NCI-H526 treated with DMSO at 0.1 percent for 48 hours (cell line): ENCODE data around the gene ARHGAP10.
A peak's percentile ranks its signal among the peaks of the same experiment; 100 is the strongest.
"Not testable (repeated sequence)": the region's sequence is repeated elsewhere in the genome, so short reads cannot be mapped to it uniquely, and the experiment has no call there.

Experiments
- DNase-seq: peaks from one replicate; lab custom pipeline; 2025; lab: John Stamatoyannopoulos, UW

The ARHGAP10 gene

DNA sequence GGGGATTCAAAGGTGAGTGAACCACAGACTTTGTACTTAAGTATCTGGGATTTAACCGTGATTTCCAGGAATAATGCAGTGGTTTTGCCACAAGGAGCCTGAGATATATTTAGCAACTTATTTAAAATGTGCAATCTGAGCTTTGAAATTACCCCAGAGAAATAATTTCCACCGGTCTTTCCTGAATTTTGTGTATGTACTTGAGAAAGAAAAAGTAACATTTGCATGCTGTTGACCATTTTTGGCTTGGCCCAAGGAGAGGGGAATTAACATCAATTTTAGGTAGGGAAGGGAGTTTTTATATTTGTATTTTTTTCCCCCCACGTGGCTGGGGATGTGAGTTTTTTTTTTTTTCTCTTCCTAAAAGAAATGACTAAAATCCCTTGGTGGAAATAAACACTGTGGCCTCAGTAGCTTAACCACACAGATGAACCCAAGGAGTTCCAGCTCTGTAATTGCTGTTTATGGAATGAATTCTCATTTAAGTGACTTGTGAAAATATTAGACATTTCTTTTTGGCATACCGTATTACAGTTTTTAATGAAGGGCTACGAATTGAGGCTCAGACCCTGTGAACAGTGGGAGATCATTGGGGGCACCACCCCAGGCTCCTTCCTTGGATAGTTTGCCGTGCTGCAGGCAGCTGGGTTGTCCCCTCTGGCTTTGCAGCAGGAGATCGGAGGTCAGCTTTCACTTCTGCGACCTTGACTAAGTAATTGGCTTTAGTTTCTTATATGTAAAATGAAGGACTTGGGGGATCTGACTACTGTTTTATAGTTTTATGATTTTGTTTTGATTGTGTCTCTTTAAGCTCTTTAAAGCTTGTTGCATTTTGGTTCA is 116.1 kb downstream of the ARHGAP10 start:
- no peak for DNase-seq

DNA sequence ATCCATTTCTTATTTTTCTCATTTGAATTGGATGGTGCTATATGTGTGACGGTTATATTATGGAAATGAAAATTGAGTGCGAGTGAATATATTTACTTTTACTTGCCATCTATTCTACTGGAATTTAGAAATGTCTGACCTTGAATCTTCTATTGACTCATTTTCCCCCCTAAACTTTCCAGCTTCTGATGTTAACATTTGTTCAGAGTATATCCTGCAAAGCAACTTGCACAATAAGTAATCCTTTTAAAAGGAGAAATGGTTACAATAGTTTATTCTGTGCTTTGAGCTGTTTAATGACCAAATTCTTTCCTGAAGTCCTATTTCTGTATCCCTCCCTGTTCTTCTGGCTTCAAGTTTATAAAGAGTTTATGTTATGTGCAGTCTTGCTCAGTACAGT is 116.7 kb downstream of the ARHGAP10 start:
- DNase-seq: no peak

DNA sequence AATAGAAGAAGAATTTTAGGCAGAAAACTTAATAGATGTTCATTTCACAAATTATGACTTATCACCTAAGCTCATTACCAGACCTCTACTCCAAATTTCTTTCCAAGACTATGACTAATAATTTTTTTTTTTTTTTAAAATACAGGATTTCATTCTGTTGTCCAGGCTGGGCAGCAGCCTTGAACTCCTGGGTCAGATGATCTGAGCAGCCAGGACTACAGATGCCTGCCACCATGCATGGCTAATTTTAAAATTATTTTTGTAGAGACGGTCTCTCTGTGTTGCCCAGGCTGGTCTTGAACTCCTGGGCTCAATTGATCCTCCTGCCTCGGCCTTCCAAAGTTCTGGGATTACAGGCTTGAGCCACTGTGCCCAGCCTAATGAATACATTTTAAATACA is 119.2 kb downstream of the ARHGAP10 start:
- DNase-seq: no peak

DNA sequence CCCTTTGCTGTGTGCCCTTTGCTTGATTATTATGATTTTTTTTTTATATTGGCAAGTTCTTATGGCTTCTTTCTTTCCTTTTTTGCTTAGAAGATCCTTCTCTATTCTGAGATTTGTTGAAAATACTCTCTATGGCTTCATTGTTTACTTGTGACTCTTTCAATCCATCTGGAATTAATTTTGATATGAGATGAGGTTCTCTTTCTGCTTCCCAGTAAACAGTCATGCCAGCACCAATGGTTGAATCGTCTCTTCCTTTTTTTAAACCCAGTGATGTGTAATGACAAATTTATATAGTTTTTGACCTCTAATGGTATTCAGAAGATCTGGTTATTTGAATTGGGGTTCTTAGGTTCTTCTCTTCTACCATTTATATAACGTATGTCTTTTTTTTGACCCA is 121.8 kb downstream of the ARHGAP10 start:
- no peak for DNase-seq

DNA sequence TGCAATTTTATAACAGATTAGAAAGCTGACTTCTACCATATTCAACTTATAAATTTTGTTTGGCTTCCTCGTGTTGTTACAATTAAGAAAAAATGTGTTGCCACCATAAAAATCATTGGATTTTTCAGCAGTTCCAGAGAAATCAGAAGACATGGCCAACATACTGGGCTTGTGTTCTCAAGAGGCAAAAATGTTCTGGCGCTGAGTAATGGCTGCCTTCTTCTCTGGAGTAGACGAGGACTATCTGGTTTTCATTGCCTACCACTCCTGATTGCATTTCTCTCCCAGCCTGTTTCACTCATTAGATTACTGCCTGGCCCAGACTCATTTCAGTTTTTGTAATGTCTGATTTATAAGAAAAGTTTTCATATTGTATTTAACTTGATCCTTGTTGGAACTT is 122.3 kb downstream of the ARHGAP10 start:
- no peak for DNase-seq

DNA sequence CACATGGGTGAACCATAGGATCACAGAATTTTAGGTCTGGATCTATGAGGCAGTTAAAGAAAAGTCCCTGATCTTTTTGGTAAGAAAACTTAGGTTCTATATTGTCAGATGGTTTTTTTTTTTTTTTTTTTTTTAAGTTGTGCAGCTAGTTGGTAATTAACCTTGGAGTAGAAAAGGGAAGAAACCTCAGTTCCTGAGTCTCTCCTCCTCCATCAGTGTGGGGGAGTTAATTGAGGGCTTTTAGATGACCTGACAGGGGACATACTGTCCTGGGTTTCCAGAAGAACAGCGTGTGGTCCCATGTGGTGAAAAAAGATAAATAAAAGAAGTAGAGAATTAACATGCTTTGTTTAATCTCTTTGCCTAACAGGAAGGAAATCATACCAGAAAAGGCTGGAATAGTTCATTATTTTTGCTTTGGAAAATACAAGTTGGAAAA is 123.7 kb downstream of the ARHGAP10 start:
- no peak for DNase-seq

DNA sequence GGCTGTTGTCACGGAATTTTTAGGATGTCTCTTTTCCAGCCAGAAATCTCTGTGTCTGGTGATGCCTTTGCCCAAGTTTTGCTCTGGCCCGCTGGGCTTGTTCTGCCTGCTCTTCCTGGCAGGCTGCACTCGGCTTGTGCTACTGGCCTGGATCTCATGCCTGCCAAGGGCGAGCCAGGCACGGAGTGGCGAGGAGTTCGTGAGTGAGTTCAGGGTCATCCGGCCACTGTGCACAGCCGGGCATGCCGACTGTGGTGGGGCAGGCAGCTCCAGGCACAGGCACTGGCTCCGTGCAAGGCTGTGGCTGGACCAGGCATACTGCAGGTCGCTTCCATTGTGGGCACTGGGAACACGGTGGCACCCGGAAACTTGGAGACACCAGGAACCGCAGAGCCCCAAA is 129.1 kb downstream of the ARHGAP10 start:
- no peak for DNase-seq

DNA sequence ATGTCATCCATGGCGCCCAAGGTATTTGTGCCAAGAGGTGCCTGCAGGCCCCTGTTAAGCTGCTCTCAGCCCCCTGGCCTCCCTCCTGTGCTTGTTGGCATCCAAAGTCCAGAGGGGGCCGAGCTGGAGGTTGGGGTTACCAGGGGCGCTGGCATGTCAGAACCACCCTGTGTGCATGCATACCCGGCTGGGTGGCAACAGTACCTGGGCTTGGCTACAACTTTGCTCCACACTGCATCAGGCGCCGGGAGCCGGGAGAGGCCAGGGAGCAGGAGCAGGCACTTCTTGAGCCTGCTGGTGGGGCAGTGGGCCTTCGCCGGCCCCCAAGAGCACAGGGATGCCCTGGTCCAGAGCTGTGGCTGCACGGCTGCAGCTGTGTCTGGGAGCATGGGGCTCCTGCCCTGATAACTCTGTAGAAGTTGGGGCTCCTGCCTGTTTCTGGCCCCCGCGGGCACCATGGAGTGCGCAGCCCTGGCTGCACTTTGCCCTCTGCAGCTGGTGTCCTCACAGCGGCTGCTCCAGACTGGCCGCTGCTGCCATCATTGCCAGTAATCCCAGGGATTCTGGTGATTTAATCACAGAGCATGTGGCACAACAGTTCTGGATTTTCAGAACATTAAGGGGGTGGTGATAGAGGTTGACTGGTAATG is 130.3 kb downstream of the ARHGAP10 start:
- no peak for DNase-seq

DNA sequence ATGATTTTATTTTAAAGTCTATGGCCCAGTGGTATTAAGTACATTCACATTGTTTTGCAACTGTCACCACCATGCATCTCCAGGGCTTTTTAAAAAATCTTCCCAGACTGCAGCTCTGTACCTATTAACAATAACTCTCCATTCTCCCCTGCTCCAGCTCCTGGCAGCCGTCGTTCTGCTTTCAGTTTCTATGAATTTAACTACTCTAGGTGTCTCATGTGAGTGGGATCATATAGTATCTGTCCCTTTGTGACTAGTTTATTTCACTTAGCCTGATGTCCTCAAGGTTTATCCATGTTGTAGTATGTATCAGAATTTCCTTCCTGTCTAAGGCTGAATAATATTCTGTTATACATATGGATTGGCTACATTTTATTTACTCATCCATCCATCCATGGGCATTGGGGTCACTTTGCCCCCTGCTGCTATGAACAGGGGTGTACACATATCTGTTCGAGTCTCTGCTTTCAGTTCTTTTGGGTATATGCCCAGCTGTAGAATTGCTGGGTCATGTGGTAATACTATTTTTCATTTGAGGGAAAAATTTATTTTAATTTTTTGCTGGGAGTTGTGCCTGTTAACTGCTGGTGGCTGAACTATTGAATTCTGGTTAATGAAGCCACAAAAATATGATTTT is 131.3 kb downstream of the ARHGAP10 start:
- no peak for DNase-seq

DNA sequence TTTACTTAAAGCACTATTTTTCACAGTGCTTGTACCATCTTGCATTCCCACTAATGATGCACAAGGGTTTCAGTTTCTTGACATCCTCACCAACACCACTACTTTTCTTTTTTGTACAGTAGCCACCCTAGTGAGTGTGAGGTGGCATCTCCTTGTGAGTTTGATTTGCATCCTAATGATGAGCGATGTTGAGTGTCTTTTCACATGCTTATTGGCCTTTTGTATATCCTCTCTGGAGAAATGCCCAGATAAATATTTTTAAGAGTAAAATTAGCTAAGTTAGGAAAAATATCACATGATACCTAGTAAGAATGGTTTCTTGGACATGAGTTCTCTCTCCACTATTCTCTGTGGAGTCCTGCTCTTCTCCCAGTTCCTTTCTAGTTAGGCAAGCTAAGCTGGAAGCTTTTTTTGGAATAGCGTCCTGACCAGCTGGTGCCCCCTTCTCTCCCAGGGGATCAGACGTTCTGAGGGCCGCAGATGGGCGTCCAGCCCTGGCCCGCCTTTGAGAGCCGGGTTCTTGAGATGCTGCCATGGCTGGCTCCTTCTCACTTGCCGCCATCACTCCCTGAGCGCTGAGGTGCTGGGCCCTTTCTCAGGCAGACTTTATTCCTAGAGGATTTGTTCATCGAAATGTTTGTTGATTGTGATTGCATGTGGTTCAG is 132.1 kb downstream of the ARHGAP10 start:
- no peak for DNase-seq

DNA sequence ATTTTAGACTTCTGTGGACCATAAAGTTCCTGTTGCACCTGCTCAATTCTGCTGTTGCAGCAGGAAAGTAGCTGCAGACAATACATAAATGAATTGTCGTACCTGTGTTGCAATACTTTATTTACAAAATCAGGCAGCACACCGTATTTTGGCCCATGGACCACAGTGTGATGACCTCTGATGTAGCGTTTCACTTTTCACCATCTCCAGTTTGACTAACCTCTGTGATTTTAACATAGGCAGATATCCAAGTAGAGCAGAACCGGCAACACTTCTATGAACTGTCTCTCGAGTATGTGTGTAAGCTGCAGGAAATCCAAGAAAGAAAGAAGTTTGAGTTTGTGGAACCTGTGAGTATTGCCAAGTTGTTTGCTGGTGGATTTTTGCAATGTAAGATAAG is 132.7 kb downstream of the ARHGAP10 start:
- no peak for DNase-seq

DNA sequence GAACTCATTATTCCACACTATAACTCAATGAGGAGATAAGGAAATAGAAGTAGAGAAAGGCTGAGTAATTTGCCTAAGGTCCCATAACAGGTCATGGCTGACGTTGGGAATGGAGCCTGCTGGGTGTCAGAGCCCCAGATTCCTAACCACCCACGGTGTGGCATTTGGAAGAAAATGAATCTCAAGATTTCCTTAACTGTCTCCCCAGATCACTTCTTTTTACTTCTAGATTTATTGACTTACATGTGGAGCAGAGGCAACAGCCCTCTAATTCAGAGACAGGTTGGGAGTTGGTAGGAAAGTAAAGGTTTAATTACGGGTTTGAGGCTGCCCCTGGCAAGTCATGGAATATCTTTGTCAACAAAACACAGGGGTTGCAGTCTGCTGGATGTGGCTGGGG is 134.0 kb downstream of the ARHGAP10 start:
- no peak for DNase-seq

DNA sequence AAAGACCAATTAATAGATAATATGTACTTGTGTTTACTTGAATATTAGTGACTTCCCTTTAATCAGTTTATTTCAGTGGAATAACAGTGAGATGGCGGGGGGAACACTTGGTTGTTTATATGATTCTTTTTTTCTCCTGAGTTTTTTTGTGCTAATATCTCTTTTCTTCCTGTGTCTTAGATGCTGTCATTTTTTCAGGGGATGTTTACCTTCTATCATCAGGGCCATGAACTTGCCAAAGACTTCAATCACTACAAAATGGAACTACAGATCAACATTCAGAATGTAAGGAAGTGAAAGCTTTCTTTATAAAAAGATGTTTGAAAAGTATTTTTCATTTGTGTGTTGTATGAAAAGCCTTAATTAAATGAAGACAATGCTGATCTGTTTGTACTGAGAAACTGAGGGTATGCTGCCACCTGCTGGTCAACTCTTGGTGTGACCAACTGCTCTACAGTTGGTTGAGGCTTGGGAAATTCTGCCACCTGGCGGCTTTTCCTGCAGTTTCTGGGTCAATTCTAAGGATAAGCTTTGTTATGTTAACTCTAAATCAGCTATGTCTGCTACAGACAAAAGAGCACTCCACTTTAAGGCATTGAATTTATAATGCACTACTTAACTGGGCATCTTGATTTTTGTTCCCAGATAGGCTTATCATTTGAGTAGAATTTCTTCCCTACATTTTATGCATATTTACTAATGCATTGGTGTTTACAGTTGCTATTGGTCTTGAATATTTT is 134.8 kb downstream of the ARHGAP10 start:
- DNase-seq: peak; percentile 72

DNA sequence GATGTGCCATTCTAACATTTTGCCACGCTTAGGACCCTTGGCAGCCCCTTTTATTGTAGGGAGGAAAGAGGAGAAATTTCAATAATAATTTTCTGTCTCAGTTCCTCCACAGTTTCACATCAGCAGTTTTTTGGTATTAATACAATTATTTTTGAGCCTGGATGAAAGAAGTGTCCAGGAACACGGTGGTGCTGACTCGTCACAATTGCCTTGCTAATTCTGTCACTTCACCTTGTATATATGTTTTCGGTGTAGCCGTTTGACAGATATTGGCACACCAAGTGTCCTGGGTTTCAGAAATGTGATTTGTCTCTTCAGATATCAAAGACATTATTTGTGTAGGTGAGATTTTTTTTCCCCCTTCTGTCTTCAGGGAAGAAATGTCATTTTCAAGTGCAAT is 142.2 kb downstream of the ARHGAP10 start:
- DNase-seq: no peak

DNA sequence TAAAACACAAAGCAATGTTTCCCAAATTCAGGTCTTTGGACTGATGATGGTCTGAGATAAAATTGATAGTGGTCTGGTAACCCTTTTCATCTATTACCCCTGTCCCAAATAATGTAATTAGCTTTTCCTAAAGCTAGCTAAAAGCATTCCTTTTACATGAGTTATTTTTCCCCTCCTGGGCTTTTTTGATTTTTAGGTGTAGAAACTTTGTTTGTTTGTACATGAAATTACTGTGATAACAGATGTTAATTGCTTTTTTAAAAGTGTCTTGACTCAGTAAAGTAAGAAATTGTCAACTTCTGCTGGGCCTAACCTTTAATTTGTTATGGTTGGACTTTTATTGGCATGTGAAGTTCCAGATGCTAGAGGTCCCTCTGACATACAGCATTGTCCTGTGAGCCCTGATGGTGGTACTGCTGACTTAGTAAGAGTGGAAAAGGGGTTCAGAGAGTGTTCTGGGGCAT is 145.5 kb downstream of the ARHGAP10 start:
- DNase-seq: no peak

DNA sequence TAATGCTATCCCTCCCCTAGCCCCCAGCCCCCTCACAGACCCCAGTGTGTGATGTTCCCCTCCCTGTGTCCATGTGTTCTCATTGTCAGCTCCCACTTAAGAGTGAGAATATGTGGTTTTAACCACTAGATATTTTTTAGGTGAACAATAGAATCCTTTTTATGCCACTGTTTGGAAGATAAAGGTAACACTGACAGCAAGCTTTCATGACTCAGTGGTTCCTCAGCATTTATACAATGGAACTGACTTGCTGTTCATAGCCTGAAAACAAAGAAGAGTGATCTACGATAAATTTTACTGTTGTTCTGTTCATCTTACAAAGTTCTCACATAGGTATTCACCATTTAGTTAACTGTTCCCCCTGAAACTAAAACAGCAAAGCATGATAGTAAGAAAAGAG is 147.8 kb downstream of the ARHGAP10 start:
- no peak for DNase-seq

DNA sequence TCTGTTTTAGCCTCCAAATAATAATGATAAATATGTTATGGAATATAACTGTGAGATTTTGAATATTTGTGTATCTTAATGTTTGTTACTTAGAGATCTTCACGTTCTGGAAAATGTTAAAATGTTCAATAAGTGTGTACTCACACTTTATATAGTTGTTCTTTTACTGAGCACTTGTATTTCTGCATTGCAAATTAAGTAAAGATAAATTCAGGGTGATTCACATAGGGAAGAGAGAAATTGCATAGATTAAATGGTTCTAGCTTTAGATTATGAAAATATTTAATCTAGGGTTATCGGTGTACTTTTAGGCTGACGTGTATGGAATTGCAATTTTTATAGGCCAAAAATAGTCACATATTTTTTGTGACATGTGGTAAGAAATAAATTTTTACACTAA is 148.6 kb downstream of the ARHGAP10 start:
- DNase-seq: no peak

DNA sequence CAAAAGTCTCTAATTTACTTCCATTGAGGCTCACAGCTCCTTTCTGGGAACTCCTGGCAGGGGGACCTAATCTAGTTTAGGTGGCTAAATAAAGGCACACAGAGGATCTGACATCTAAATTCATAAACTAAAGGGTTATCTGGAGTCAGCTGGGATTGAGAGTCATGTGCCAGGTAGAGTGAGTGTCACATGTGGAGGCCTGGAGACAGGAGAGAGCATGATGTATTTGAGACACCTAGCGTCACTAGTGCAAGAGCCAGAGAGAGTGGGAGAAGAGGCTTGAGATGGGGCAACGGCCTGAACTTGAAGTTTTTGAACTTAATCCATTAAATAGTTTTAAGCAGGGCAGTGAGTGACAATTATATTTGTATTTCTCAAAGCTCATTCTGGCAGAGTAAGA is 152.6 kb downstream of the ARHGAP10 start:
- no peak for DNase-seq

DNA sequence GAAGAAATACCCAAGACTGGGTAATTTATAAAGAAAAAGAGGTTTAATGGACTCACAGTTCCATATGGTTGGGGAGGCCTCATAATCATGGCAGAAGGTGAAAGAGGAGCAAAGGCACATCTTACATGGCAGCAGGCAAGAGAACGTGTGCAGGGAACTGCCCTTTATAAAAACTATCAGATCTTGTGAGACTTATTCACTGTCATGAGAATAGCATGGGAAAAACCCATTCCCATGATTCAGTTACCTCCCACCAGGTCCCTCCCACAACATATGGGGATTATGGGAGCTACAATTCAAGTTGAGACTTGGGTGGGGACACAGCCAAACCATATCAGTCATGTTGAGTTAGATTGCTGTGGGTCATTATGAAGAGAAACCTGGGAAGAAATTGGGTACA is 153.3 kb downstream of the ARHGAP10 start:
- not testable (repeated sequence) for DNase-seq

DNA sequence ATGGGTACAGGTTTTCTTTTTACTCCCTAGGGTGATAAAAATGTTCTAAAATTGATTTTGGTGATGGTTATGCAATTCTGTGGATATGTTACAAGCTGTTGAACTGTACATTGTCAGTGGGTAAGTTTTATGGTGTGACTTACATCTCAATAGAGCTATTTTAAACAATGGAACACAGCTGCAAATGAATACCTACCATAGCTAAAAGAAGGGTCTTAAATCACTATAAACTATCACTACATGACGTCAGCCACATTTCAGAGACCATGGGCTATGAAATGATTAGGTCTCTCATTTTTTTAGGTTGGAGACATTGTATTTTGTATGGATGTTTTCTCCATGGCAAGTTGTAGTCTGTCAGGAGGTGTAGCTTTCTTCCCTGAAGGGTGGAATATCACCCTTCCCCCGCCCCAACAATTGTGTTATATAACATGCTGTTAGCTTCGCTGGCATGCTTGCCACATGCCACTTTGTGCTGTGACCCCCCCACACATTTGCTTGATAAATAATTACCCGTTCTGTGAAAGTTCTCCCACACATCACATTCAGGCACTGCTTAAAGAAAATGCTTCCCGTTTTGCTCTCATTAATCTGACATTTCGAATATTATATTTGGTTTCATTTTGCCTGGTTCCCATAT is 159.7 kb downstream of the ARHGAP10 start:
- DNase-seq: no peak

DNA sequence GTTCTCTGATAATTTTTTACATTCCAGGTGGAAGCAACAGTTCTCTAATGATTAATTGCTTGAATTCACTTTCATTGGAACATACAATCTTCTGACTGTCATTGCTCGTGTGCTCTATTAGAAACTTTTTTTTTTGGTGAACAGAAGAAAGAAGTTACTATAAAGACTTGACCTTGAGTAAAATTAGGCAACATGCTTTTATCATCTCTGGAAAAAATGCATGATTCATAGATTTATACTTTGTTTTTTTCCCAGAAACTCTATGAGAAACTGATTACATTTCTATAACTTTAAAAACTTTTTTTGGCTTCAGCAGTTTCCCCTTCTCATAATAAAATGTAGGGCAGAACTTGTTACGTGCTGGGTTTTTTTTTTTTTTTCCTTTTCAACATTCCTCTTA is 167.6 kb downstream of the ARHGAP10 start:
- DNase-seq: no peak
